22Rv1 (cell line): ENCODE data around the gene IRF7.

Experiments used
- H3K27ac ChIP-seq: fragments of 450-650 bp; 2 replicates; pipeline ENCODE4 v1.5.1; 2017
- ZFX ChIP-seq: fragments of 450-650 bp; IDR thresholded peaks from 2 replicates; pipeline ENCODE4 v1.6.1; 2017; ENCODE audit warnings: antibody characterized with exemption, borderline replicate concordance
- TF ChIP-seq, protein P1 (sequence below): fragments of 450-650 bp; IDR thresholded peaks from 2 replicates; pipeline ENCODE4 v1.5.1; 2017; ENCODE audit warnings: mild to moderate bottlenecking

Gene IRF7

DNA sequence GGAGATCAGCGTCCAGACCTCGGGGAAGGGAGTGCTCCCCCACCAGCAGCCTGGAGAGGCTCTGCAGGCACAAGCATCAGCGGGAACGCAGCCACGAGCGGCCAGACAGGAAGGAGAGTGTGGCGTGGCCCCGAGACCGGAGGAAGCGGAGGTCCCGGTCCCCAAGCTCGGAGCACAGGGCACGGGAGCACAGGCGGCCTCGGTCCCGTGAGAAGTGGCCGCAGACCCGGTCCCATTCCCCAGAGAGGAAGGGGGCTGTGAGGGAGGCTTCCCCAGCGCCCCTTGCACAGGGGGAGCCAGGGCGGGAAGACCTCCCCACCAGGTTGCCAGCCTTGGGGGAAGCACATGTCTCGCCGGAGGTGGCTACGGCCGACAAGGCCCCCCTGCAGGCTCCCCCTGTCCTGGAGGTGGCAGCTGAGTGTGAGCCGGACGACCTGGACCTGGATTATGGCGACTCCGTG lies 6.9 kb downstream of the IRF7 start:
- TF ChIP-seq, protein P1, sequence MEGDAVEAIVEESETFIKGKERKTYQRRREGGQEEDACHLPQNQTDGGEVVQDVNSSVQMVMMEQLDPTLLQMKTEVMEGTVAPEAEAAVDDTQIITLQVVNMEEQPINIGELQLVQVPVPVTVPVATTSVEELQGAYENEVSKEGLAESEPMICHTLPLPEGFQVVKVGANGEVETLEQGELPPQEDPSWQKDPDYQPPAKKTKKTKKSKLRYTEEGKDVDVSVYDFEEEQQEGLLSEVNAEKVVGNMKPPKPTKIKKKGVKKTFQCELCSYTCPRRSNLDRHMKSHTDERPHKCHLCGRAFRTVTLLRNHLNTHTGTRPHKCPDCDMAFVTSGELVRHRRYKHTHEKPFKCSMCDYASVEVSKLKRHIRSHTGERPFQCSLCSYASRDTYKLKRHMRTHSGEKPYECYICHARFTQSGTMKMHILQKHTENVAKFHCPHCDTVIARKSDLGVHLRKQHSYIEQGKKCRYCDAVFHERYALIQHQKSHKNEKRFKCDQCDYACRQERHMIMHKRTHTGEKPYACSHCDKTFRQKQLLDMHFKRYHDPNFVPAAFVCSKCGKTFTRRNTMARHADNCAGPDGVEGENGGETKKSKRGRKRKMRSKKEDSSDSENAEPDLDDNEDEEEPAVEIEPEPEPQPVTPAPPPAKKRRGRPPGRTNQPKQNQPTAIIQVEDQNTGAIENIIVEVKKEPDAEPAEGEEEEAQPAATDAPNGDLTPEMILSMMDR = no peak
- no peak for TF ChIP-seq ZFX
- no peak overlapping the region for H3K27ac ChIP-seq

DNA sequence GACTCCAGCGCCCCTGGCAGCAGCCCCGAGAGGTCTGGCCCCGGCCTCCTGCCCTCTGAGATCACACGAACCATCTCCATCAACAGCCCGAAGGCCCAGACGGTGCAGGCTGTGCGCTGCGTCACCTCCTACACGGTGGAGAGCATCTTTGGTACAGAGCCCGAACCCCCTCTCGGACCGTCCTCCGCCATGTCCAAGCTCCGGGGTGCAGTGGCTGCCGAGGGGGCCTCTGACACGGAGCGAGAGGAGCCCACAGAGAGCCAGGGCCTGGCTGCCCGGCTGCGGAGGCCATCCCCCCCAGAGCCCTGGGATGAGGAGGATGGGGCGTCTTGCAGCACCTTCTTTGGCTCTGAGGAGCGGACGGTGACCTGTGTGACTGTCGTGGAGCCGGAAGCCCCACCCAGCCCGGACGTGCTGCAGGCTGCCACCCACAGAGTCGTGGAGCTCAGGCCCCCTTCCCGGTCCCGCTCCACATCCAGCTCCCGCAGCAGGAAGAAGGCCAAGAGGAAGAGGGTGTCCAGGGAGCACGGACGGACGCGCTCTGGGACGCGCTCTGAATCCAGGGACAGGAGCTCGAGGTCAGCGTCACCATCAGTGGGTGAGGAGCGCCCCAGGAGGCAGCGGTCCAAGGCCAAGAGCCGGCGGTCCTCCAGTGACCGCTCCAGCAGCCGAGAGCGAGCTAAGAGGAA lies 7.6 kb downstream of the IRF7 start:
- TF ChIP-seq ZFX = no peak
- TF ChIP-seq, protein P1 = no peak
- no peak overlapping the region for H3K27ac ChIP-seq

DNA sequence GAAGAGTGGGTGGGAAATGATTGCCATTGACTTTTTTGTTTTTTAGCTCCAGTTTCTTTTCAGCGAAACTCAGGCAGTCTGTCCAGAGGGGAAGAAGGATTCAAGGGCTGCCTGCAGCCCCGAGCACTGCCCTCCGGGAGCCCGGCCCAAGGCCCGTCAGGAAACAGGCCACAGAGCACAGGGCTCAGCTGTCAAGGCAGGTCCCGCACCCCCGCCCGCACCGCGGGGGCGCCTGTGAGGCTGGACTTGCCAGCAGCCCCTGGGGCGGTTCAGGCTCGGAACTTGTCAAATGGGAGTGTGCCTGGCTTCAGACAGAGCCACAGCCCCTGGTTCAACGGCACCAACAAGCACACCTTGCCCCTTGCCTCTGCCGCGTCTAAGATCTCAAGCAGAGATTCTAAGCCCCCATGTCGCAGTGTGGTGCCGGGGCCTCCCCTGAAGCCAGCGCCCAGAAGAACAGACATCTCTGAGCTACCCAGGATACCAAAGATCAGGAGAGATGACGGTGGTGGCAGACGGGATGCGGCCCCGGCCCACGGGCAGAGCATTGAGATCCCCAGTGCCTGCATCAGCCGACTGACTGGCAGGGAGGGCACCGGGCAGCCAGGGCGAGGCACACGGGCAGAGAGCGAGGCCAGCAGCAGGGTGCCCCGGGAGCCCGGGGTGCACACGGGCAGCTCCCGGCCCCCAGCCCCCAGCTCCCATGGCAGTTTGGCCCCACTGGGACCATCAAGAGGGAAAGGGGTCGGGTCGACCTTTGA lies 8.6 kb downstream of the IRF7 start:
- 0 out of 2 replicates have a peak overlapping the region, but pooled peaks have one; percentile 17 for H3K27ac ChIP-seq
- TF ChIP-seq, protein P1 = no peak
- no peak for TF ChIP-seq ZFX

DNA sequence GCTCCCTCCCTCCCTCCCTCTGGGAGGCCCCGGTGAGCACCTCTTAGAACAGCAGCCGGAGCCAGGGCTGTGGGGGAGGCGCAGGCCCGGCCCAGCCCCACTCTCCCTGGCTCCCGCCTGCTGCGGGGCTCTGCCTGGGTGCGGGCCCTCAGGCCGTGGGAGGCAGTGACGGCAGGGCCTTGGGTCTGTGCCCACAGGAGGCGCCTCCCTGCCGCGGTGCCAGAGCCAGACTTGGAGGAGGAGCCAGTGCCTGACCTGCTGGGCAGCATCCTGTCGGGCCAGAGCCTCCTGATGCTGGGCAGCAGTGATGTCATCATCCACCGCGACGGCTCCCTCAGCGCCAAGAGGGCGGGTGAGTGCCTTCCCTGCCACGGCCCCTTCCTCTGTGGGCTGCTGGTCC lies 9.5 kb downstream of the IRF7 start:
- H3K27ac ChIP-seq = 0 out of 2 replicates have a peak overlapping the region, but pooled peaks have one; percentile 17
- TF ChIP-seq ZFX = no peak
- TF ChIP-seq, protein P1 = no peak

DNA sequence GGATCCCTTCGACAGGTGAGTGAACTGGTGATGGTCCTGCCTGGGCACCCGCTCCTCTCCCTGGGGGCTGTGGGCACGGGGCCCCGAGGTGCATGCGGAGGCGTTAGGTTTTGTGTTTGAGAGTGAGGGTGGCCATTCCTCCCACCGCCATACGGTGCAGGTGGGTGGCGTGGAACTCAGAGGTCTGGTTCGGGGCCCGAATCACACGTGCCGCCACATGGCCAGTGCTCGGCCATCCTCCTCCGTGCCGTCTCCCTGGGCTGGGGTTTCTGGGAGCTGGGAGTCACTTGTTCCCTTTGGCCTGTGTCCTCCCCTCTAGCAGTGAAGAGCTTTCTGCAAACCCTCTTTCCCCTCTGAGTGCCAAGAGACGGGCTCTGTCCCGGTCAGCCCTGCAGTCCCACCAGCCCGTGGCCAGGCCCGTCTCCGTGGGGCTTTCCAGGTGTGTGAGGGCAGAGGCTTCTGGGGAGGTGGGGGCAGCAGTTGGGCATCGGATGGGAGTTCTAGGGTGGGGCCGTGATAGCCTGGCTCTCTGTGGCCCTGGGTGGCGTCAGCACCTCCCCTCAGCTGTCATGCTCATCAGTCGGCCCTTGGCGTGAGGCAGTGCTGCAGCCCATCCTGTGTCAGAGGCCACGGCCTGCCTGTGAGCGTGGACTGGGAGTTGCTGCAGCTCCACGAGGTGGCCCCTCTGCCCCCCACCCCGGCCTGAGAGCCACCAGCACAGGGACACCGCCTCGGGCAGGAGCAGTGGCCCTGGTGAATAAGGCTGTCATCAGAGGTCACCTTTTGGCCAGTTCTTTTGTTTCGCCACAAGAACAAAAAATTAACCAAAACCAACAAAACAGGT lies 10.2 kb downstream of the IRF7 start:
- TF ChIP-seq, protein P1 = no peak
- TF ChIP-seq ZFX = no peak
- H3K27ac ChIP-seq = 0 out of 2 replicates have a peak overlapping the region, but pooled peaks have one; percentile 17

DNA sequence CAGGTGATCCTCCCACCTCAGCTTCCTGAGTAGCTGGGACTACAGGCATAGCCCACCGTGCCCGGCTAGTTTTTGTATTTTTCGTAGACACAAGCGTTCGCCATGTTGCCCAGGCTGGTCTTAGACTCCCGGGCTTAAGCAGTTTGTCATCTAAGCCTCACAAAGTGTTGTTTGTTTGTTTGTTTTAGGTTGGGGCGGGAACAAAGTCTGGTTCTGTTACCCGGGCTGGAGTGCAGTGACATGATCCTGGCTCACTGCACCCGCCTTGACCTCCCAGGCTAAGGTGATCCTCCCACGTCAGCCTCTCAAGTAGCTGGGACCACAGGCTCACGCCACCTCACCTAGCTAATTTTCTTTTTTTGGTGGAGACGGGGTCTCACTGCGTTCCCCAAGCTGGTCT lies 12.6 kb downstream of the IRF7 start:
- no peak overlapping the region for H3K27ac ChIP-seq
- no peak for TF ChIP-seq ZFX
- TF ChIP-seq, protein P1 = no peak
